Measurements from ENCODE around the gene LMO2.

DNA sequence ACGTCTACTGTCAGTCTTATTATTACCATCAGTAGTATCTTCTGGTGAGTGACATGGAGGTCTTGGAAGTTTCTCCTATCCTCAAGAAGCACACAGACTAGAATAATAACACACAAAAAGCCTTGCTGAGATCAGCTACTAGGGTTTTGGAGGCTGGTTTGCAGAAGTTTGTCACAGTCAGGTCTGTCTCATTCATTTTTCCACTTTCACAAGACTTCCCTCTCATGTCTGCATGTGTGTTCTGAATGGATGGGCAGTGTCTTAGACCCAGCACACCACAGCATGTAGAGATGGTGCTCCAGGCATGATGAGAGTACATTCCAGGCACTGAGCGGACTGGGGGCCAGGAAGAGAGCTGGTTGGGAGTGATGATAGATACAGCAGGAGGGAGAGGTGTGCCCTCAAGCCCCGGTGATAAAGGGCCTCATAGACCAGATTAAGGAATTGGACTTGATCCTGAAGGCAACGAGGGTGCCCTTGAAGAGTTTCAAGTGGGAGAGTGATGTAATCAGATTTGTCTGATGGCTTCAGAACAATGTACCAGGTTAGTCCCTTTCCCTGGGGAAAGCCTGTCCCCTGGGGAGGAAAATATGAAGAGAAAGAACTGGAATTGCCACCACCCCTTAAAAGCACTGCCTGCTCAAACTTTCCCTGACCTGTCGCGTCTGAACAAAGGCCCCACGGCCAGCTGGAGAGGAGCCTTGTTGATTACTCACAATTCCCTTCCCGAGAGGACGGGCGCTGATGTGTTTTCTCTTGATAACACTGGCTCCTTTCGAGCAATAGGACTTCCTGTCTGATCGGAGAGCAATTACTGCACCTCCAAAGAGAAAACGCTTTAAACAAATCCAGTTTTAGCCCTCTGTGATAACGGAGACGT lies 45.1 kb upstream of the LMO2 start:
- TF ChIP-seq, protein P1, sequence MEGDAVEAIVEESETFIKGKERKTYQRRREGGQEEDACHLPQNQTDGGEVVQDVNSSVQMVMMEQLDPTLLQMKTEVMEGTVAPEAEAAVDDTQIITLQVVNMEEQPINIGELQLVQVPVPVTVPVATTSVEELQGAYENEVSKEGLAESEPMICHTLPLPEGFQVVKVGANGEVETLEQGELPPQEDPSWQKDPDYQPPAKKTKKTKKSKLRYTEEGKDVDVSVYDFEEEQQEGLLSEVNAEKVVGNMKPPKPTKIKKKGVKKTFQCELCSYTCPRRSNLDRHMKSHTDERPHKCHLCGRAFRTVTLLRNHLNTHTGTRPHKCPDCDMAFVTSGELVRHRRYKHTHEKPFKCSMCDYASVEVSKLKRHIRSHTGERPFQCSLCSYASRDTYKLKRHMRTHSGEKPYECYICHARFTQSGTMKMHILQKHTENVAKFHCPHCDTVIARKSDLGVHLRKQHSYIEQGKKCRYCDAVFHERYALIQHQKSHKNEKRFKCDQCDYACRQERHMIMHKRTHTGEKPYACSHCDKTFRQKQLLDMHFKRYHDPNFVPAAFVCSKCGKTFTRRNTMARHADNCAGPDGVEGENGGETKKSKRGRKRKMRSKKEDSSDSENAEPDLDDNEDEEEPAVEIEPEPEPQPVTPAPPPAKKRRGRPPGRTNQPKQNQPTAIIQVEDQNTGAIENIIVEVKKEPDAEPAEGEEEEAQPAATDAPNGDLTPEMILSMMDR (IDR thresholded peaks at IDR 0.05): no peak
- TF ChIP-seq SIN3A (IDR thresholded peaks at IDR 0.05; ENCODE audit: borderline replicate concordance, insufficient read depth, low read depth, low read length): no peak
- TF ChIP-seq POLR2AphosphoS5 (IDR thresholded peaks at IDR 0.05; ENCODE audit: low read depth, low read length): no peak
- TF ChIP-seq, protein P2, sequence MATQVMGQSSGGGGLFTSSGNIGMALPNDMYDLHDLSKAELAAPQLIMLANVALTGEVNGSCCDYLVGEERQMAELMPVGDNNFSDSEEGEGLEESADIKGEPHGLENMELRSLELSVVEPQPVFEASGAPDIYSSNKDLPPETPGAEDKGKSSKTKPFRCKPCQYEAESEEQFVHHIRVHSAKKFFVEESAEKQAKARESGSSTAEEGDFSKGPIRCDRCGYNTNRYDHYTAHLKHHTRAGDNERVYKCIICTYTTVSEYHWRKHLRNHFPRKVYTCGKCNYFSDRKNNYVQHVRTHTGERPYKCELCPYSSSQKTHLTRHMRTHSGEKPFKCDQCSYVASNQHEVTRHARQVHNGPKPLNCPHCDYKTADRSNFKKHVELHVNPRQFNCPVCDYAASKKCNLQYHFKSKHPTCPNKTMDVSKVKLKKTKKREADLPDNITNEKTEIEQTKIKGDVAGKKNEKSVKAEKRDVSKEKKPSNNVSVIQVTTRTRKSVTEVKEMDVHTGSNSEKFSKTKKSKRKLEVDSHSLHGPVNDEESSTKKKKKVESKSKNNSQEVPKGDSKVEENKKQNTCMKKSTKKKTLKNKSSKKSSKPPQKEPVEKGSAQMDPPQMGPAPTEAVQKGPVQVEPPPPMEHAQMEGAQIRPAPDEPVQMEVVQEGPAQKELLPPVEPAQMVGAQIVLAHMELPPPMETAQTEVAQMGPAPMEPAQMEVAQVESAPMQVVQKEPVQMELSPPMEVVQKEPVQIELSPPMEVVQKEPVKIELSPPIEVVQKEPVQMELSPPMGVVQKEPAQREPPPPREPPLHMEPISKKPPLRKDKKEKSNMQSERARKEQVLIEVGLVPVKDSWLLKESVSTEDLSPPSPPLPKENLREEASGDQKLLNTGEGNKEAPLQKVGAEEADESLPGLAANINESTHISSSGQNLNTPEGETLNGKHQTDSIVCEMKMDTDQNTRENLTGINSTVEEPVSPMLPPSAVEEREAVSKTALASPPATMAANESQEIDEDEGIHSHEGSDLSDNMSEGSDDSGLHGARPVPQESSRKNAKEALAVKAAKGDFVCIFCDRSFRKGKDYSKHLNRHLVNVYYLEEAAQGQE (IDR thresholded peaks at IDR 0.05; ENCODE audit: insufficient read depth in 1 of 2, low read depth in 2 of 2, low read length in 1 of 2): no peak
